Activated CD4-positive, alpha-beta T cell treated with anti-CD3 and anti-CD28 coated beads, Interleukin-2, amount 50 U/mL, for 4 hours (primary cell): ENCODE data around the gene RNF121.

Source experiments
- DNase-seq, 2 experiments: peaks; one replicate each; pipeline ENCODE4 v3.0.0-alpha.2; 2020

Gene RNF121

DNA sequence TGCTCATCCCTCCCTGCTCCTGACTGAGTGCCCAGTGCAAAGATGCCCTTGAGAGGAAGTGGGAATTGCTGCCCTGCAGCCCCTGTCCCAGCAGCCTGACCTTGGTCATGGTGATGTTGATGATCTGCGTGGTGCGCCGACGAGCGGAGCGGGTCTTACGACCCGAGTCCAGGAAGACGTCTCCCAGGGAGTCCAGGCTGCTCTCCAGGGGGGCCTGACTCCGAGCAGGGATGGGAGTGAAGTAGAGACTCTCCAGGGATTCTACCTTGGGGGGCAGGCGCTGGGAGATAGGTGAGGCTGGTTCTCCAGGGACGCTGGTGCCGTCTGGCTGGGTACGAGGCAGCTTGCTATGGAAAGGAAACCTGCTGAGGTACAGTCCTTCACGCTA, 78.2 kb downstream of the RNF121 start:
- DNase-seq: no peak

GRCh38 chr11:72007587-72007986, 78.7 kb downstream of the RNF121 start:
- DNase-seq: no peak

GRCh38 chr11:72008728-72009127, 79.9 kb downstream of the RNF121 start:
- DNase-seq: no peak

- no peak for DNase-seq
Measured at GRCh38 chr11:72009156-72009555, 80.3 kb downstream of the RNF121 start.

- DNase-seq: no peak
Measured at GRCh38 chr11:72010529-72011233, 81.8 kb downstream of the RNF121 start.

- DNase-seq: no peak
Measured at GRCh38 chr11:72012091-72012630, 83.3 kb downstream of the RNF121 start.

- no peak for DNase-seq
Measured at GRCh38 chr11:72012897-72013721, 84.3 kb downstream of the RNF121 start.

GRCh38 chr11:72013765-72014711, 85.2 kb downstream of the RNF121 start:
- no peak for DNase-seq

DNA sequence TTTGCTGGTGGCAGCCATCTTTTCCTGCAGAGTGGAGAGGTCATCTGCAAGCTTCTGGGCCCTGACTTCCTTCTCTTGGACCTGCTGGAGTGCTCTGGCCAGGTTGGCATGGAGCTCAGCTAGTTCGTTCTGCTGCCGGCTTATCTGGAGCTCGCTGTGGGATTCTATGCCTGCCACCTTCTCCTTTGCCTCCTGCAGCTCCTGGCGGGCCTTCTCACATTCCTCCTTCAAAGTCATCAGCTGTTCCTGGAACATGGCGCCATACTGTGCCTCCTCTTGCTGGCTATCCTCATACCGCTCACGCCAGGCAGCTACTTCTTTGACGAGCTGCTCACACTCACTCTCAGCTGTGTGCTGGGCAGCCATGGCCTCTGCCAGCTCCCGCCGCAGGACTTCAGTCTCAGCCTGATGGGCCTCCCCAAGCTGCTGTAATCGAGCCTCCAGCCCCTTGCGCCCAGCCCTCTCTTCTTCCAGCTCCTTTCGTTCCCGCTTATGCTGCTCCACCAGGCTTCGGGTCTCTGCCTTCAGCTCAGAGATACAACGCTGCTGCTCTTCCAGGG, 86.0 kb downstream of the RNF121 start:
- DNase-seq: no peak

DNA sequence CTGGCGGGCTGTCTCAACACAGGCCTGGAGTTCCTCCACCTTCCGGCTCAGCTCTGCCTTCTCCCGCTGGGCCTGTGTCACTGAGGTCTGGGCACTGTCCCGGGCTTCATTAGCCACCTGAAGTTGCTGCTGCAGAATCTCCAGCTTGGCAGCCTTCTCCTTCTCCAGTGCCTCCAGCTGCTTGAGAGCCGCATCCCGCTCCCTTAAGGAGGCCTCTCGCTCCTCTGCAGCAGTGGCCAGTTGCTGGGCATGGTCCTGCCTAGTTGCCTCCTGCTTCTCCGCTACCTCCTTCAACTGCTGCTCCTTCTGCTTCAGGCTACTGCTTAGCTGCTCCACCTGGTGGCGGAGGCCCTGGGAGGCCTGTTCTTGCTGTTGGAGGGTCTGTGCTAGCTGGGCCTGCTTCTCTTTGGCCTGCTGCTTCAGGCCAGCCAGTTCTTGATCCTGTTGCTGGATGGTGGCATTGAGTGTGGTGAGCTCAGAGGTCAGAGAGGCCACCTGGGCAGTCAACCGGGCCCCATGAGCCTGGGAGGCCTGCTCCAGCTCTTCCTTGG, 86.7 kb downstream of the RNF121 start:
- no peak for DNase-seq

GRCh38 chr11:72018171-72018570, 89.3 kb downstream of the RNF121 start:
- no peak for DNase-seq

GRCh38 chr11:72023335-72023734, 94.5 kb downstream of the RNF121 start:
- DNase-seq: no peak

- no peak for DNase-seq
Measured at GRCh38 chr11:72024069-72024754, 95.4 kb downstream of the RNF121 start.

GRCh38 chr11:72026090-72026489, 97.2 kb downstream of the RNF121 start:
- DNase-seq: no peak

DNA sequence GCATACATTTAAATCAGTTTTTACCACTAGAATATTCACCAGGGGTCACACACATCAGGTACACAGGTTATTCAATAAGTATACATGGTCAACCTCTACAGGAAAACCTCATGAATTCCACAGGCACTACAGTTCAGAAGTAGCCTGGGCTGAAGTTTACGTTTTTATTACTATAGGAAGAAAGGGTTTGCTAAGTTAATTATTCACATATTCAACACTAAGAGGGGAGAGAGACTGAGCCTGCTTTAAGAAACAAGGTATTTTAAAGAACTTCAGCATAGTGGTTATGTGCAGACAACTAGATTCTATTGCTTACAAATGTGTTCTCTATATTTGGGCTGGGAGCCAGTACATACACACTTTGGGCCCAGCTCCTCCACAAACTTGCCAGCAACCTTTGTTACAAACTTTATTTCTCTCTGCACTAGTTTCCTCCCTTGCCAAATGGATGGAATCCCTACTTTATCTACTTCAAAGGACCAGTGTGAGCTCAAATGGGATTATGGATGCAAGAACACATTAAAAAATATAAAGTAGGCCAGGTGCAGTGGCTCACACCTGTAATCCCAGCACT, 101.7 kb downstream of the RNF121 start:
- DNase-seq: no peak

DNA sequence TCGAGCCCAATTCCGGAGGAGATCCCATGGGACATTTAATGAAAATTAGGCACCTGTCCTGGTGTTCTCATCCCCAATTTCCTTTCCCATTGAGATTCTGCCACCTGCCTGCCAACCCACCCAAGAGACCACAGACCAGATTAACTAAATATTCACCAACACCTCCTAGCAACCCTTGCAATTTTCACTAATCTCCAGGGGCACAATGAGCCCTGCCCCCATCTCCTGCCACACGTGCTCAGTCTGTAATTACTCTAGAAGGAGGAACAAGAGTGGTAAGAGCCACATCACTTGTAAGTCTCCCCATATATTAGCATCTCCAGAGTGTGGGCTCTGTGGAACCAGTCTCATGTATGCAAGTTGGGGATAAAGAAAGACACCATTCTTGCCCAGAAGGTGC, 107.8 kb downstream of the RNF121 start:
- DNase-seq: no peak

DNA sequence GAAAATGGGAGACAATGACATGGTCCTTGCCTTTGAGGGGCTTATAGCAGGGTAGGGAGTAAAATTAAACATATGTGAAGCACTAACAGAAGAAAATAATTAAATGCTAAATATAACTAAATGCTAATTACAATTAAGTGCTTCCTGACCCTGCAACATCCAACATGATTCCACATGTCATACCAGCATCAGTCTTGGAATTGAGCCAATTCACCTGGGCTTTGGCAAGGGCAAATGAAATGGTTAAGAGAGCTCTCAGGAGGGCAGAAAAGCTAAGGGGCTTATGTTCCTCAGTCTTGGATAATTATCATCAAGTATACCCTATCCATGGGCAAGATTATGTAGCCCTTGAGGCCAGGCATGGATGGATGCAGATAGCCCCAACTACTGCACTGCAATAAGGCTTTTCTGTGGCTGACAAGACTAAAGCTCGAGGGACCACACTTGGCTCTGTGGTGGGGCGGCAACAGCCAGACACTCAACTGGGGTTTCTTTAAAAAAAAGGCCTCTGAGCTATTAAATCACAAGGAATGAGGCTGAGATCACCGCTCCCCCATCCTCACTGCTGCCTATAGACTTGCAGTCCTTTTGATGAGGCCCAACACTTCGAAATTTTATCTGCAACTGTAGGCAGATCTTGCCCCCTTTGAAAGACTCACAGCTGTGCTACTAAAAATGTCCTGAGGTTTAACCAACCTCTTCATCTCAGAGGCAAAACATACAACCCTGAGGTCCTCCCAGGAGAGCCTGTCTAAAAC, 108.9 kb downstream of the RNF121 start:
- DNase-seq: no peak

DNA sequence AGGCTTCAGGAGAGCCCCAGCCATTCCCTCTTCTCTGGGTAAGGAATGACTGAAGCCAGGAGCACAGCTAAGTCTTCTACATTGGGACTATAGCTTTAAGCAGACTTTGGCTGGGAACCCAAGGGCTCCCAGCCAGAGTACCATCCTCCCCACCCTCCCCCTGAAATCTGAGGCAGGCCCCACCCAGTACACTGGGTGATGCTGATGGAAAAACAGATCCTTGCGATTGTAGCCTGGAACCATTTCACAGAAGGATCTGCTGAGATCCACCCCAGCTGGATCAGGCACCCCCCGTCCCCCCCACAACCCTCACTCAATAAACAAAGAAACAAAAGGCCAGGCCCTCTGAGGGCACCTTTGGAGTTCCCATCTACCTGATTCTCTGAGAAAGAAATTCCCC, 109.6 kb downstream of the RNF121 start:
- no peak for DNase-seq

DNA sequence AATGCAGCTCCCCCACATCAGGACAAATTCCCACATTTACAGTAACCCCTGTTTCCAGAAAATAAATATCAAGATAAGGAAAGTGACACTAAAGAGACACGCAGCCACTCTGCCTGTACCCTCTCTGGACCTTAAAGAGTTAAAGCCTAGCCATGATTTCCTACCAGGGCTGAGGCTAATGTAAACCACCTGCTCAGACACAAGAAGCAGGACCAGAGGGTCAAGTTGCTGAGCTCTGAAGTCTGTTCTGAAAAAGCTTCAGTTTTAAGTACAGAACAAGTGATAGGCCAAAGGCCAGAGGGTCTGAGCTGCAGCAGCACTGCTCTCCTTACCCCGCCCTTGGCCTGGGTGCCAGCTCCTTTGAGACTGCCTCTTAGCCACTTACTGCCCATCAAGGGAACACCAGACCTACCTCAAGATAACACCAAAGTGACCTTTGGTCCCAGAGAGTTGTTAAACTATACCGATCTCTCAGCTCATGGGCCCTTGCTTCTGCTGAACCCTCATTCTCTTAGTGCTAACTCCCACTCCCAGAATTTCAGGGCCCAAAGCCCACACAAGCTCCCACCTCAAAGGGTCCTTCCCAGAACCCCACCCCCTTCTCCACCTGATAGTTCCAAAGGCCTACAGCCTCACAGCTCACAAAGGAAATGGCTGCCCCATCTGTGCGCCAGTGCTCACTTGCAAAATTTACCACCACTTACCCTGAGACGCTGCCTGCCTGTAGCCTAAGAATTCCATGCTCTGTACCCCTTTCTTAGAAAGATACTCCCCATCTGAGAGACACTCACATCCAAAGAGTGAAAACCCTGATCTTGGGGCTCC, 110.4 kb downstream of the RNF121 start:
- DNase-seq: no peak
